GM18951 (cell line): ENCODE data around the gene PRKCA.

Experiments used
- POLR2A ChIP-seq: IDR thresholded peaks from 4 replicates; pipeline ENCODE4 v1.6.1; 2011; ENCODE audit warnings: mild to moderate bottlenecking; ENCODE audit not compliant: insufficient read length, insufficient read depth; ENCODE audit errors: extremely low read depth
- in situ Hi-C: fragments of 300-500 bp; cut with MboI; formaldehyde crosslinking; loops from one replicate; pipeline ENCODE4 v1.12.0; 2022; ENCODE audit warnings: low sequenced_read_pairs, mixed read lengths, inconsistent platforms; ENCODE audit not compliant: unreplicated experiment

The PRKCA gene

GRCh38 chr17:66415366-66416206 lies 113.2 kb downstream of the PRKCA start:
- in situ Hi-C loops = no loop called here
- no peak for TF ChIP-seq POLR2A

GRCh38 chr17:66416207-66416940 lies 114.0 kb downstream of the PRKCA start:
- TF ChIP-seq POLR2A = no peak
- in situ Hi-C loops = no loop called here

GRCh38 chr17:66417300-66417719 lies 114.9 kb downstream of the PRKCA start:
- TF ChIP-seq POLR2A = no peak
- in situ Hi-C loops = no loop called here

- in situ Hi-C loops = no loop called here
These were observed 118.6 kb downstream of the PRKCA start for GRCh38 chr17:66420961-66421371.

GRCh38 chr17:66422186-66422585 lies 119.8 kb downstream of the PRKCA start:
- in situ Hi-C loops = no loop called here
- TF ChIP-seq POLR2A = no peak

More at GRCh38 chr17:66420961-66421371, 118.6 kb downstream of the PRKCA start:
- TF ChIP-seq POLR2A = no peak

- in situ Hi-C loops = no loop called here
These were observed 120.9 kb downstream of the PRKCA start for GRCh38 chr17:66423056-66423955.

GRCh38 chr17:66425756-66426396 lies 123.5 kb downstream of the PRKCA start:
- no peak for TF ChIP-seq POLR2A
- in situ Hi-C loops = no loop called here

More at GRCh38 chr17:66423056-66423955, 120.9 kb downstream of the PRKCA start:
- no peak for TF ChIP-seq POLR2A

- no peak for TF ChIP-seq POLR2A
- in situ Hi-C loops = no loop called here
These were observed 124.1 kb downstream of the PRKCA start for GRCh38 chr17:66426397-66427033.

- no peak for TF ChIP-seq POLR2A
- in situ Hi-C loops = no loop called here
These were observed 124.7 kb downstream of the PRKCA start for GRCh38 chr17:66427134-66427533.

GRCh38 chr17:66429680-66430079 lies 127.3 kb downstream of the PRKCA start:
- no peak for TF ChIP-seq POLR2A
- in situ Hi-C loops = no loop called here

- no peak for TF ChIP-seq POLR2A
- in situ Hi-C loops = no loop called here
These were observed 128.7 kb downstream of the PRKCA start for GRCh38 chr17:66430846-66431795.
